ENCODE data around the gene RPL23. TPM values are rescaled to one million over a fixed set of nuclear protein-coding genes. Genes with fewer than 3 reads are reported as not detected.
A peak's percentile ranks its signal among the peaks of the same experiment; 100 is the strongest.

Gene RPL23
- total RNA-seq, 1 donor from 2014 or later, result 3,404 TPM

DNA sequence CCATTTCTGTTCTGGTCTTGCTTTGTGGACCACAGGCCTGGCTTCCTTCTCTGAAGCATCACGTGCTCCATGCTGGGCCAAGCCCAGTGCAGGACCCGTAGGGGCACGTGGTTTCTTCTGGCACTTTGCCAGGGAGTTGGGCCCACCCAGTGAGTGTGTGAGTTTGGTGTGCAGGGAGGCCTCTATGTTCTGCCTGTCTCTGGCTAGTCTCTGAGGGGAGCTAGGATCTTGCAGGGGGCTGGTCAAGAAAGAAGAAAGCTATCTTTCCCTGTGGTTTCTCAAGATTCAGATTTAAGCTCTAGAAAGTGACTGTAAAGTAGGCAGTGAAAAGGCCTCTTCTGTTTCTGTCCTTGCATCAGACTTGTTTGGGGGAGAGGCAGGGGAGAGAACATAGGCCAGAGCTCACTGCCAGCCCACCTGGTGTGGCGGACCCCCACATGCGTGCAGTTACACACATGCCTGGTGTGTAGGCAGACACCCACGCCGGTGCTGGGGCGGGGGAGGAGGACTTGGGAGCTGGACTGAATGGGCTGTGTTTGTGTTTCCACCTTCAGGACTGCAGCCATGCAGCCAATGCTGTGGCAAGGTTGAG is 28.2 kb upstream of the RPL23 start:
- Mint-ChIP-seq H3K36me3 (peaks cover 17% of the 10 kb centered on the region), H3K4me1 (peaks cover 89% of the 10 kb centered on the region), H3K4me3 (peak overlapping the region; percentile 54), H3K27ac (peak overlapping the region; percentile 87), H3K27me3 (ENCODE audit: insufficient read depth, low read depth) (peaks cover 6% of the 10 kb centered on the region), H3K9me3 (no peaks in the 10 kb centered on the region)
- H3K27ac ChIP-seq, result no peak overlapping the region
- H4K20me1 ChIP-seq (ENCODE audit: low read depth), result peaks cover 53% of the 10 kb centered on the region
- no peaks in the 10 kb centered on the region for H3K9me3 ChIP-seq (ENCODE audit: low read depth)
- no peak overlapping the region for H3K4me3 ChIP-seq
- H2AFZ ChIP-seq (replicated peaks), result no peak overlapping the region
- peak; percentile 6 for DNase-seq (ENCODE audit: low spot score)
- peaks cover 63% of the 10 kb centered on the region for H3K79me2 ChIP-seq (ENCODE audit: low read depth)
- TF ChIP-seq EZH2phosphoT487 (IDR thresholded peaks at IDR 0.05), result no peak
- TF ChIP-seq, protein P1, sequence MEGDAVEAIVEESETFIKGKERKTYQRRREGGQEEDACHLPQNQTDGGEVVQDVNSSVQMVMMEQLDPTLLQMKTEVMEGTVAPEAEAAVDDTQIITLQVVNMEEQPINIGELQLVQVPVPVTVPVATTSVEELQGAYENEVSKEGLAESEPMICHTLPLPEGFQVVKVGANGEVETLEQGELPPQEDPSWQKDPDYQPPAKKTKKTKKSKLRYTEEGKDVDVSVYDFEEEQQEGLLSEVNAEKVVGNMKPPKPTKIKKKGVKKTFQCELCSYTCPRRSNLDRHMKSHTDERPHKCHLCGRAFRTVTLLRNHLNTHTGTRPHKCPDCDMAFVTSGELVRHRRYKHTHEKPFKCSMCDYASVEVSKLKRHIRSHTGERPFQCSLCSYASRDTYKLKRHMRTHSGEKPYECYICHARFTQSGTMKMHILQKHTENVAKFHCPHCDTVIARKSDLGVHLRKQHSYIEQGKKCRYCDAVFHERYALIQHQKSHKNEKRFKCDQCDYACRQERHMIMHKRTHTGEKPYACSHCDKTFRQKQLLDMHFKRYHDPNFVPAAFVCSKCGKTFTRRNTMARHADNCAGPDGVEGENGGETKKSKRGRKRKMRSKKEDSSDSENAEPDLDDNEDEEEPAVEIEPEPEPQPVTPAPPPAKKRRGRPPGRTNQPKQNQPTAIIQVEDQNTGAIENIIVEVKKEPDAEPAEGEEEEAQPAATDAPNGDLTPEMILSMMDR (IDR thresholded peaks at IDR 0.05), result no peak
- no peak for TF ChIP-seq EZH2 (IDR thresholded peaks at IDR 0.05)
- peak overlapping the region; percentile 11 for H3K4me2 ChIP-seq
- peaks cover 91% of the 10 kb centered on the region for H3K4me1 ChIP-seq
- peaks cover 63% of the 10 kb centered on the region for H3F3A ChIP-seq (ENCODE audit: low read depth)
- no peak overlapping the region for H3K9ac ChIP-seq
- H3K27me3 ChIP-seq, result no peaks in the 10 kb centered on the region
- no peaks in the 10 kb centered on the region for H3K36me3 ChIP-seq

DNA sequence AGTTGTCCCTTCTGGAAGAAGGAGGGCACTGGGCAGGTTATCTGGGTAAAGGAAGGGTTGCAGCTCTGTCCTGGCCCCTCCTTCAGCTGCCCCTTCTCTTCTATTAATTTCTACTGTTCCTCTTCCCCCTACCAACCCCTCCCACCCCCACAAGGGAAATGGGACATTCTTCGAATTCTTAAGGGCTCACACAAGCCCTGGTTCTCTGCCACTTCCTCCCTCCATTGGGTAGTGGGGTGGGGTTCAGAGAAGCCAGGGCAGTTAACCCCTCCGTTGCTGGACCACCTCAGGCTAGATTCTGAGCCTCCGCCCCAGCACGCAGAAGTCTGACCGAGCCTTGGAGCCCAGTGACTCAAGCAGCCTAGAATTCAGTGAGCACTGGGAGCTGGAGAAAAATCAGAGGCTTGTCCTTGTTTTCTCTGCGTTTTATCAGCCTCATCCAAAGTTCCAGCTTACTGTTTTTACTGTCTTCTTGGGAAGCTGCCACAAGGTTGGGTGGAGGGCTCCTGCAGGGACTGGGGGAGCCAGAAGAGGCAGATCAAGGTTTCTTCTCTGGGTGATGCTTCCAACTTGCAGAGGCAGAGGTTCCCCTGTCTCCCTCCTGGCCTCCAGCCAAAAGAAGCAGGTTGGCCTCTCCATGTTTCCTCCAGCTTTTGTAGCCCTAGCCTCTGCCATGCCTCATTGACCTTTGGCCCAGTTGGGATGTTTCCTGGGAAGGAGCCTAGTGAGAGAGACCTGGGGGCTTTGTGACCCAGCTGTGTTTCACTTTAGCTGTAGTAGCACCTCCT is 26.6 kb upstream of the RPL23 start:
- H3K27me3 ChIP-seq, result no peaks in the 10 kb centered on the region
- H2AFZ ChIP-seq (replicated peaks), result no peak overlapping the region
- H3F3A ChIP-seq (ENCODE audit: low read depth), result peaks cover 46% of the 10 kb centered on the region
- H3K4me3 Mint-ChIP-seq, result peak overlapping the region; percentile 55
- TF ChIP-seq EZH2phosphoT487 (IDR thresholded peaks at IDR 0.05) (no peak), EZH2 (IDR thresholded peaks at IDR 0.05) (no peak)
- TF ChIP-seq, protein P1 (IDR thresholded peaks at IDR 0.05), result no peak
- H3K36me3 Mint-ChIP-seq, result peaks cover 17% of the 10 kb centered on the region
- peak overlapping the region; percentile 71 for H3K4me2 ChIP-seq
- peaks cover 10% of the 10 kb centered on the region for H3K27me3 Mint-ChIP-seq (ENCODE audit: insufficient read depth, low read depth)
- peak; percentile 85 for DNase-seq (ENCODE audit: low spot score)
- peaks cover 82% of the 10 kb centered on the region for H3K4me1 Mint-ChIP-seq
- H3K9me3 Mint-ChIP-seq, result no peaks in the 10 kb centered on the region
- H3K4me1 ChIP-seq, result peaks cover 75% of the 10 kb centered on the region
- H3K9me3 ChIP-seq (ENCODE audit: low read depth), result no peaks in the 10 kb centered on the region
- peaks cover 68% of the 10 kb centered on the region for H3K79me2 ChIP-seq (ENCODE audit: low read depth)
- peak overlapping the region; percentile 25 for H3K4me3 ChIP-seq
- peaks cover 37% of the 10 kb centered on the region for H4K20me1 ChIP-seq (ENCODE audit: low read depth)
- H3K36me3 ChIP-seq, result no peaks in the 10 kb centered on the region
- H3K9ac ChIP-seq, result no peak overlapping the region
- peak overlapping the region; percentile 82 for H3K27ac ChIP-seq
- H3K27ac Mint-ChIP-seq, result peak overlapping the region; percentile 82

DNA sequence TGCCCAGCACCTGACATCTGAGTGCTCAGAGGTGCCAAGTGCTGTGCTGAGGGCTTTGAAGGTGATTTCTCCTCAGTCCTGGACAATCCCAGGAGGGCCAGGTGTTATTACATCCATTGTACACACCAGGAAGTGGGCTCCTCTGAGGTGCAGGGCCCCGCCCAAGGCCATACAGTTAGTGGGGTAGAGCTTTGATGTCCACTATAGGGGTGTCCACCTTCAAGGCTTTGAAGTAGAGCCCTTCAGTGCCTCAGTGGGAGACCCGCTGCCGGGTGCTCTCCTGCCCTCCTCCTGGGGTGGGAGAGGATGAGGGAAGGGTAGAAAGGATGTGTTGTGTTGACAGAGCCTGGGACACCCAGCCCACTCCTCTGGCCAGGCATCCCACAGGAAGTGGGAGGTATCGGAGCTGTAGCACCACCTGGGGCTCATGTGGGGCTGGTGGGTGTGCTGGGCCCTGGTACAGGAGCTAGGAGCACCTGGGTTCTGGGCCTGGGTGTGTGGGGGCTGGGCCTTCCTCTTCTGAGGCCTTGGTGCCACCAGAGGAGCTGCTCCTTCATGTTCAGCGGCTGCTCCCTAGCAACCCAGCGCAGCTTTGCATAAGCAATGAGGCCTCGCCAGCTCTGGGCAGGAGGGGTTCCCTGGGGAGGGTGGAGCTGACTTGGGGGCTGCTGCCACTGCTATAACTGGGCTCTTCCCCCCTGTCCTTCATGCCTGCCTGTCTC is 23.8 kb upstream of the RPL23 start:
- Histone ChIP-seq H3K9me3 (ENCODE audit: low read depth) (no peaks in the 10 kb centered on the region), H3K27me3 (no peaks in the 10 kb centered on the region), H3K4me1 (peaks cover 50% of the 10 kb centered on the region), H3K36me3 (no peaks in the 10 kb centered on the region), H3K9ac (no peak overlapping the region), H3K79me2 (ENCODE audit: low read depth) (peaks cover 75% of the 10 kb centered on the region), H2AFZ (replicated peaks) (no peak overlapping the region), H3K4me3 (no peak overlapping the region), H4K20me1 (ENCODE audit: low read depth) (peaks cover 22% of the 10 kb centered on the region), H3K4me2 (peak overlapping the region; percentile 57), H3K27ac (no peak overlapping the region), H3F3A (ENCODE audit: low read depth) (peaks cover 29% of the 10 kb centered on the region)
- Mint-ChIP-seq H3K4me1 (peaks cover 79% of the 10 kb centered on the region), H3K9me3 (no peaks in the 10 kb centered on the region), H3K4me3 (peak overlapping the region; percentile 23), H3K27me3 (ENCODE audit: insufficient read depth, low read depth) (peaks cover 10% of the 10 kb centered on the region), H3K27ac (peak overlapping the region; percentile 63), H3K36me3 (peaks cover 12% of the 10 kb centered on the region)
- TF ChIP-seq EZH2 (IDR thresholded peaks at IDR 0.05) (no peak), EZH2phosphoT487 (IDR thresholded peaks at IDR 0.05) (no peak)
- TF ChIP-seq, protein P1 (IDR thresholded peaks at IDR 0.05), result no peak
- peak; percentile 68 for DNase-seq (ENCODE audit: low spot score)

All from neural progenitor cell (in vitro differentiated cells).